T-helper 2 cell treated with Interferon-gamma antibody and Interleukin-4, amounts not matched to agents 5 μg/mL and 100 μg/mL, for 36 hours (primary cell): ENCODE measurements around the gene PDE2A.

Experiments
- DNase-seq: peaks from one replicate; pipeline ENCODE4 v3.0.0; 2021; ENCODE audit warnings: low spot score
- H3K27ac Mint-ChIP-seq: one replicate; pipeline ENCODE4 v1.8.0; 2021; ENCODE audit warnings: mild to moderate bottlenecking, mixed read lengths
- H3K27me3 Mint-ChIP-seq: one replicate; pipeline ENCODE4 v1.8.0; 2021; ENCODE audit warnings: low read depth, mixed read lengths
- H3K36me3 Mint-ChIP-seq: one replicate; pipeline ENCODE4 v1.8.0; 2021; ENCODE audit warnings: low read depth, mixed read lengths
- H3K4me1 Mint-ChIP-seq: one replicate; pipeline ENCODE4 v1.8.0; 2021; ENCODE audit warnings: low read depth, mixed read lengths
- H3K4me3 Mint-ChIP-seq: one replicate; pipeline ENCODE4 v1.8.0; 2022; ENCODE audit warnings: mild to moderate bottlenecking, moderate library complexity, mixed read lengths
- H3K9me3 Mint-ChIP-seq: one replicate; pipeline ENCODE4 v1.8.0; 2021; ENCODE audit warnings: mixed read lengths

PDE2A gene

DNA sequence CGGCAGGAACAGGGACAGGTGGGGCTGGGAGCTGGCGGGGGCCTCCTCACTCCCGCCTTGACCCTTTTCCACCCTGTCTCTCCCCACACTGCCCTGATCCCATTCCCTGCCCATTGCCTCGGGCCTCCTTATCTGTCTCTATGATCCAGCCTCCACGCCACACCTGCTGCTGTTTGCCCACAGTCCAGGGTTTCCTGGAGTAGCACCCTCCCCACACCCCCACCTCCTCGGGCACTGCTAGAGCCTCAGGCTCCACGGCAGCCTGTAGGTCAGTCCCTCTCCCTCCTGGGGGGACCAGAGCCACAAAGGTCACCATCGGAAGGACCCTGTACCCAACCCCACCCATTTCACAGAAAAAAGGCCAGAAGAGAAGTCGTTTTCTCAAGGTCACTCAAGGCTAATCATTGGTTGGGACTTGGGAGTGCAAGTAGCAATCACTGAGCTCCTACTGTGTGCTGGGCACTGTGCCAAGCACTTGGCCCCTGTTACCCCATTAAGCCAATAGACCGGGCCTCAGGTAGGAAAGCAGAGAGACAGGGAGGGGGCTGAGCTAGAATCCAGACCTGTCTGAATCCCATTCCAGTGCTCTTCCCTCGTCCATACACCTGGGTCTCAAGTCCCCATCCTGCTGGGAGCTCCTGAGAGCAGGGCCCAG is 71.8 kb downstream of the PDE2A start:
- no peaks in the 10 kb centered on the region for H3K9me3 Mint-ChIP-seq
- no peaks in the 10 kb centered on the region for H3K36me3 Mint-ChIP-seq
- no peak for DNase-seq
- no peak overlapping the region for H3K27ac Mint-ChIP-seq
- H3K27me3 Mint-ChIP-seq: peaks cover 11% of the 10 kb centered on the region
- no peaks in the 10 kb centered on the region for H3K4me1 Mint-ChIP-seq
- no peak overlapping the region for H3K4me3 Mint-ChIP-seq

DNA sequence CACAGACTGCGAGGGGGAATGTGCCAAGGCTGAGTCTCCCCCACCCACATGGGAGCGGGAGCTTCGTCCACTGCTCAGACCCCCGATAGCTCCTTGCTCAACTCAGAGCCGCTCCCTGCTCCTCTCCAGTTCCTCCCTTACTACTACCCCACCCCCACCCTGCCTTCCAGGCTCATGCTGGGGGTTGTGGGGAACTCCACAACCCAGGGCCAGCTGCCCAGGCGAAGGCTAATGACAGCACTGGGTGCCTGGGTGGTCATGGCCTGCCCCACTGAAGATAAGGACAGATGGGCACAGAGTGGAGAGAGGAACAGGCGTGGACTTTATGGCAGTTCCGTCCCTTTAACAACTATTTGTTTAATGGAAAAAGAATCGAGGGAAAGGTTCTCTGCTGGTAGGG is 73.7 kb downstream of the PDE2A start:
- no peak for DNase-seq
- no peak overlapping the region for H3K4me3 Mint-ChIP-seq
- H3K27ac Mint-ChIP-seq: no peak overlapping the region
- peaks cover 15% of the 10 kb centered on the region for H3K27me3 Mint-ChIP-seq
- H3K9me3 Mint-ChIP-seq: no peaks in the 10 kb centered on the region
- H3K4me1 Mint-ChIP-seq: no peaks in the 10 kb centered on the region
- H3K36me3 Mint-ChIP-seq: no peaks in the 10 kb centered on the region

GRCh38 chr11:72599325-72600117 is 74.7 kb downstream of the PDE2A start:
- H3K9me3 Mint-ChIP-seq: no peaks in the 10 kb centered on the region
- no peak for DNase-seq
- H3K27ac Mint-ChIP-seq: no peak overlapping the region
- no peak overlapping the region for H3K4me3 Mint-ChIP-seq
- H3K4me1 Mint-ChIP-seq: no peaks in the 10 kb centered on the region
- H3K36me3 Mint-ChIP-seq: no peaks in the 10 kb centered on the region
- peaks cover 17% of the 10 kb centered on the region for H3K27me3 Mint-ChIP-seq

DNA sequence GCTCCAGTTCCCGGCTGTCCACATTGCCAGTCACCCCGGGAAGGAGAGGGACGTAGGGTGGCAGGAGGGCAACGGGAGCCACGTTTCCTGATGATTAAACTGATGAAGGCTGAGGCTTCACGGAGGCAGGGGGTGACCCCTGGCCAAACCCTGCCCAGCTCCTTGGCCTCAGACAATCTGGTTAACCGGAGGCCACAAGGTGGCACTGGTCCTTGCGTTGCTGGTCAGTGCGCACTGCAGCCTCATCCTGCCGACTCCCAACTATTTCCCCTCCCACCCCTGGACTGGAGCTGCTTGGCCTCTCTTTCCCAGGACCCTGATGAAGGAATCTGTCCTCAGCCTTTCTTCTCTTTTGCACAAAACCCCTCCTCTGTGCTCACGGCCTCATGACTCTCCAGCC is 75.3 kb downstream of the PDE2A start:
- no peaks in the 10 kb centered on the region for H3K4me1 Mint-ChIP-seq
- H3K4me3 Mint-ChIP-seq: no peak overlapping the region
- no peaks in the 10 kb centered on the region for H3K36me3 Mint-ChIP-seq
- no peak overlapping the region for H3K27ac Mint-ChIP-seq
- H3K27me3 Mint-ChIP-seq: peaks cover 18% of the 10 kb centered on the region
- DNase-seq: no peak
- H3K9me3 Mint-ChIP-seq: no peaks in the 10 kb centered on the region

DNA sequence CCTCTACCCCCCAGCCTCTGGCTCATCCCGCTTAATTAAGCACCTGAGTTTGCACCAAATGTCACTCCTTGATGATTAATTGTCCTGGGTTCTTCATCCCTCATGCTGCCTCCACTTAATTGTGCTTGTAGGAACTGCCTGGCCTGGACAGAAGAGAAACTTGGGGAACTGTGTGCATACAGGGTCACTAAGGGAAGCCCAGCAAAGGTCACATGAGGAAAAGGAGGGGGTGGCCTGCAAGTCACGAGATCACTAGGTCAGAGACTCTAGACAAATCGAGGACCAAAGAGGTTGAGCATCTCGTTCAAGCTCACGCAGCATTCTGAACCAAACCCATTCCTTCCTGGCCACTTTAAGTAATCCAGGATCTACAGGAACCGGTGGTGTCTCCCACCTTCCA is 75.8 kb downstream of the PDE2A start:
- no peak for DNase-seq
- H3K27me3 Mint-ChIP-seq: peaks cover 18% of the 10 kb centered on the region
- no peaks in the 10 kb centered on the region for H3K4me1 Mint-ChIP-seq
- no peak overlapping the region for H3K4me3 Mint-ChIP-seq
- no peaks in the 10 kb centered on the region for H3K36me3 Mint-ChIP-seq
- H3K27ac Mint-ChIP-seq: no peak overlapping the region
- no peaks in the 10 kb centered on the region for H3K9me3 Mint-ChIP-seq

- H3K27ac Mint-ChIP-seq: no peak overlapping the region
- peaks cover 18% of the 10 kb centered on the region for H3K27me3 Mint-ChIP-seq
- no peak overlapping the region for H3K4me3 Mint-ChIP-seq
- H3K36me3 Mint-ChIP-seq: no peaks in the 10 kb centered on the region
- no peaks in the 10 kb centered on the region for H3K9me3 Mint-ChIP-seq
- H3K4me1 Mint-ChIP-seq: no peaks in the 10 kb centered on the region
- no peak for DNase-seq
Observed at GRCh38 chr11:72597721-72598120, 76.5 kb downstream of the PDE2A start.

GRCh38 chr11:72595292-72595684 is 78.9 kb downstream of the PDE2A start:
- DNase-seq: no peak
- no peak overlapping the region for H3K4me3 Mint-ChIP-seq
- H3K9me3 Mint-ChIP-seq: no peaks in the 10 kb centered on the region
- H3K36me3 Mint-ChIP-seq: no peaks in the 10 kb centered on the region
- peaks cover 39% of the 10 kb centered on the region for H3K27me3 Mint-ChIP-seq
- peaks cover 11% of the 10 kb centered on the region for H3K4me1 Mint-ChIP-seq
- H3K27ac Mint-ChIP-seq: no peak overlapping the region

- H3K27me3 Mint-ChIP-seq: peaks cover 42% of the 10 kb centered on the region
- H3K36me3 Mint-ChIP-seq: no peaks in the 10 kb centered on the region
- H3K4me1 Mint-ChIP-seq: peaks cover 13% of the 10 kb centered on the region
- DNase-seq: no peak
- H3K9me3 Mint-ChIP-seq: no peaks in the 10 kb centered on the region
- H3K27ac Mint-ChIP-seq: no peak overlapping the region
- no peak overlapping the region for H3K4me3 Mint-ChIP-seq
Observed at GRCh38 chr11:72594493-72595291, 79.5 kb downstream of the PDE2A start.

DNA sequence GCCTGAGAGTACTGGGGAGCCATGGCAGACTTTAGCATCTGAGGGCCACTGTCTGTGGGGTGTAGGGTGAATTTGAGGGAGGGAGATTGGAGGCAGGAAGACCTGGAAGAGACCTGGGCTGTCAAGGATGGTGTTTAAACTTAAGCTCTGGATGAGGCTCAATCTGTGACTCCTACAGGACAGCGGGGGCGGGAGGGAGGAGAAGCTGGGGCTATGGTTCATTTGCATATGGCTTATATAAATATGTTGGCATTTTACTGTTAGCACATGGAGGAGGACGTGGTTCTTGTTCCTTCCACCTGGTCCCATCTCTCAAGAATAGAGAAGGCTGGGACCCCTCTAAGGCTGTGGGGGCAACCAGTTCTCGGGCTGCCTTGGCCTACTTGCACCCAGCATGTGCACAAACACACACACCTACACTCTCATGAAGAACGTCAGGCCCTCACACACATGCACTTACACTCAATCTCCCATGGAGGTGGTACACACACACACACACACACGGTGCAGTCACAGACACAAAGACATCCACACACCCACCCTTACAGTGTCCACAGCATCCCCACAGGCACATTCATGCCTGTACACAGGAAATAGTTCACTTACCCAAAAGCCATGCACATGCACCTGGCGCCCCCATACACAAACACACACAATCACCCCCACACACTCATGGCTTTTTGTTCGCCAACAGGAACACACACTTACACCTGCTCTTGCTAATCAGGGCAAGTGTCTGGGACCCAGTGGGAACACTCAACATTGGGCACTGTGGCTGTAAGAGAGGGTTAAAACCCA is 81.3 kb downstream of the PDE2A start:
- Mint-ChIP-seq H3K4me3 (no peak overlapping the region), H3K27me3 (peaks cover 53% of the 10 kb centered on the region), H3K9me3 (no peaks in the 10 kb centered on the region), H3K4me1 (peaks cover 13% of the 10 kb centered on the region), H3K27ac (no peak overlapping the region), H3K36me3 (no peaks in the 10 kb centered on the region)
- DNase-seq: no peak

GRCh38 chr11:72591785-72592502 is 82.3 kb downstream of the PDE2A start:
- DNase-seq: peak; percentile 23
- H3K27me3 Mint-ChIP-seq: peaks cover 59% of the 10 kb centered on the region
- no peak overlapping the region for H3K27ac Mint-ChIP-seq
- H3K9me3 Mint-ChIP-seq: no peaks in the 10 kb centered on the region
- no peaks in the 10 kb centered on the region for H3K36me3 Mint-ChIP-seq
- peaks cover 13% of the 10 kb centered on the region for H3K4me1 Mint-ChIP-seq
- no peak overlapping the region for H3K4me3 Mint-ChIP-seq

DNA sequence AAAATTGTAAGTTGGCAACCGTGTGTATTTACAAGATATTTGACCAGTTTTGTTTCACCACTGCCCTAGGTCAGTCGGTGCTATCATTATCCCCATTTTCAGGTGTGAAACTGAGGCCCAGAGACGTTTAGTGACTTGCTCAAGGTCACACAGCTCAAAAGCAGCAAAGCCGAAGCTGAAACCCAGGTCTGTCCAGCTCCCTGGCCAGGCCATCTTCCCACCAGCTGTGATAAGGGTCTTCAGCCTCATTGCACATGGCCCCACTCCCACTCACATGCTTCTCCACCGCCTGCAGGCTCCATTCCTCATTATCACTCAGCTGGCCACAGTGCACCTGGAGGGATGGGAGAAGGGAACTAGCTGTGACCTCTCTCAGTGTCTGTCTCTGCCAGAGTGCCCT is 83.2 kb downstream of the PDE2A start:
- no peak overlapping the region for H3K27ac Mint-ChIP-seq
- H3K27me3 Mint-ChIP-seq: peaks cover 61% of the 10 kb centered on the region
- no peak for DNase-seq
- H3K4me3 Mint-ChIP-seq: no peak overlapping the region
- no peaks in the 10 kb centered on the region for H3K36me3 Mint-ChIP-seq
- no peaks in the 10 kb centered on the region for H3K9me3 Mint-ChIP-seq
- H3K4me1 Mint-ChIP-seq: peaks cover 13% of the 10 kb centered on the region

GRCh38 chr11:72589802-72590761 is 84.1 kb downstream of the PDE2A start:
- no peak overlapping the region for H3K27ac Mint-ChIP-seq
- no peaks in the 10 kb centered on the region for H3K9me3 Mint-ChIP-seq
- peak overlapping the region; percentile 63 for H3K4me3 Mint-ChIP-seq
- peaks cover 69% of the 10 kb centered on the region for H3K27me3 Mint-ChIP-seq
- H3K4me1 Mint-ChIP-seq: peaks cover 20% of the 10 kb centered on the region
- no peaks in the 10 kb centered on the region for H3K36me3 Mint-ChIP-seq
- peak; percentile 29 for DNase-seq
